SK-N-SH (cell line): ENCODE results near the gene NXPE3. TPM values are rescaled to one million over a fixed set of nuclear protein-coding genes. Genes with fewer than 3 reads are reported as not detected.

Experiments
- CTCF ChIA-PET: fragments of 300-600, 350-600 bp; formaldehyde crosslinking; extraction: SDS; loops from one replicate; lab custom pipeline; 2021; lab: Yijun Ruan, JAX
- POLR2A ChIA-PET: fragments of 350-600 bp; sonication (Branson Sonifier 250); formaldehyde crosslinking; extraction: SDS; loops from one replicate; lab custom pipeline; 2020; ENCODE audit warnings: antibody characterized with exemption, inconsistent platforms; lab: Yijun Ruan, JAX
- DNase-seq: peaks from one replicate; pipeline ENCODE4 v3.0.0; 2012
- H2AFZ ChIP-seq: fragments of 200-600 bp; sonication (generic); 2 replicates; pipeline ENCODE4 v1.8.1; 2016; ENCODE audit warnings: antibody characterized with exemption, mild to moderate bottlenecking, low read depth
- H3F3A ChIP-seq: fragments of 200-600 bp; sonication (generic); replicated peaks from 2 replicates; pipeline ENCODE3; 2016; ENCODE audit warnings: antibody characterized with exemption, mild to moderate bottlenecking; ENCODE audit not compliant: insufficient read depth
- H3K27ac ChIP-seq, 2 experiments: fragments of 200-500 bp in 1 of 2; fragments of 200-600 bp in 1 of 2; sonication (Bioruptor generic) in 1 of 2; sonication (generic), shearing (Covaris generic) in 1 of 2; 2 replicates each; pipeline versions ENCODE4 v1.5.1 to v1.6.1; 2014 to 2016; ENCODE audit warnings: low read depth in 2 of 2, inconsistent platforms in 1 of 2, low read length in 1 of 2, mild to moderate bottlenecking in 1 of 2, mixed read lengths in 1 of 2
- H3K27me3 ChIP-seq: fragments of 200-600 bp; sonication (generic), shearing (Covaris generic); 2 replicates; pipeline ENCODE4 v1.6.1; 2016; ENCODE audit warnings: mixed run types; ENCODE audit not compliant: insufficient read depth
- H3K36me3 ChIP-seq, 2 experiments: fragments of 200-500 bp in 1 of 2; fragments of 200-600 bp in 1 of 2; sonication (Bioruptor generic) in 1 of 2; sonication (generic) in 1 of 2; replicated peaks in 1 of 2; 2 replicates each; pipeline versions ENCODE3 to v1.5.1; 2014 to 2016; ENCODE audit warnings: low read length in 1 of 2, mild to moderate bottlenecking in 1 of 2; ENCODE audit not compliant: insufficient read depth in 2 of 2, control insufficient read depth in 1 of 2
- H3K4me1 ChIP-seq, 2 experiments: fragments of 200-500 bp in 1 of 2; fragments of 200-600 bp in 1 of 2; sonication (Bioruptor generic) in 1 of 2; sonication (generic), shearing (Covaris generic) in 1 of 2; 2 replicates each; pipeline versions ENCODE4 v1.5.1 to v1.6.1; 2014 to 2016; ENCODE audit warnings: low read depth in 1 of 2, low read length in 1 of 2, mixed run types in 1 of 2; ENCODE audit not compliant: insufficient read depth in 2 of 2, control insufficient read depth in 1 of 2
- H3K4me2 ChIP-seq: fragments of 200-600 bp; sonication (generic), shearing (Covaris generic); 2 replicates; pipeline ENCODE4 v1.6.1; 2017; ENCODE audit warnings: mixed run types
- H3K4me3 ChIP-seq, 2 experiments: fragments of 200-500 bp in 1 of 2; fragments of 200-600 bp in 1 of 2; sonication (Bioruptor generic) in 1 of 2; sonication (generic), shearing (Covaris generic) in 1 of 2; 2 replicates each; pipeline versions ENCODE4 v1.5.1 to v1.8.1; 2014 to 2016; ENCODE audit warnings: low read depth in 2 of 2, inconsistent platforms in 1 of 2, low read length in 1 of 2, mild to moderate bottlenecking in 1 of 2, mixed read lengths in 1 of 2, moderate library complexity in 1 of 2
- H3K79me2 ChIP-seq: fragments of 200-600 bp; sonication (generic); 2 replicates; pipeline ENCODE4 v1.8.1; 2017; ENCODE audit warnings: mild to moderate bottlenecking; ENCODE audit not compliant: insufficient read depth
- H3K9ac ChIP-seq: fragments of 200-600 bp; sonication (generic); 2 replicates; pipeline ENCODE4 v1.6.1; 2017; ENCODE audit warnings: mixed run types
- H3K9me2 ChIP-seq: fragments of 200-600 bp; sonication (generic); 2 replicates; pipeline ENCODE4 v1.6.1; 2017; ENCODE audit warnings: mixed run types
- H3K9me3 ChIP-seq: fragments of 200-600 bp; sonication (generic); 2 replicates; pipeline ENCODE4 v1.6.1; 2017; ENCODE audit warnings: mixed run types, mild to moderate bottlenecking, moderate library complexity
- H4K20me1 ChIP-seq: fragments of 200-600 bp; sonication (generic); 2 replicates; pipeline ENCODE4 v1.6.1; 2017; ENCODE audit warnings: mild to moderate bottlenecking, mixed run types; ENCODE audit not compliant: insufficient read depth
- FOXM1 ChIP-seq: IDR thresholded peaks from 2 replicates; pipeline ENCODE4 v1.4.0; 2012; ENCODE audit warnings: low read depth, mild to moderate bottlenecking
- GABPA ChIP-seq: IDR thresholded peaks from 2 replicates; pipeline ENCODE4 v1.4.0; 2012; ENCODE audit warnings: low read depth, mild to moderate bottlenecking
- GATA2 ChIP-seq: sonication (generic); formaldehyde crosslinking; IDR thresholded peaks from 2 replicates; pipeline ENCODE4 v1.5.0; 2020; ENCODE audit warnings: mild to moderate bottlenecking, missing genetic modification reagents
- JUND ChIP-seq: IDR thresholded peaks from 2 replicates; pipeline ENCODE4 v1.4.0; 2012
- MAX ChIP-seq: IDR thresholded peaks from 2 replicates; pipeline ENCODE4 v1.4.0; 2012; ENCODE audit warnings: low read depth
- NRF1 ChIP-seq: IDR thresholded peaks from 2 replicates; pipeline ENCODE4 v1.6.1; 2012; ENCODE audit warnings: low read depth, mild to moderate bottlenecking, low read length
- RAD21 ChIP-seq: IDR thresholded peaks from 2 replicates; pipeline ENCODE4 v1.6.1; 2012; ENCODE audit warnings: mild to moderate bottlenecking, low read length
- RXRA ChIP-seq: IDR thresholded peaks from 2 replicates; pipeline ENCODE4 v1.4.0; 2012; ENCODE audit warnings: low read depth, mild to moderate bottlenecking, borderline replicate concordance
- SMC3 ChIP-seq: IDR thresholded peaks from 2 replicates; pipeline ENCODE4 v1.6.1; 2012; ENCODE audit warnings: low read depth, low read length, improper control_type of control experiment
- YY1 ChIP-seq: IDR thresholded peaks from 2 replicates; pipeline ENCODE4 v1.4.0; 2012; ENCODE audit warnings: low read depth, mild to moderate bottlenecking
- WGBS: methylation state at CpG from one replicate; pipeline ENCODE4 v1.1.6; 2017; ENCODE audit warnings: low lambda C conversion rate; 5-methylcytosine and 5-hydroxymethylcytosine counted together
- polyA plus RNA-seq, 3 experiments: library from polyadenylated mRNA; depleted of rRNA; stranded (reverse); fragments of >200 nt; gene quantifications; 2 replicates each; pipeline ENCODE4 v1.2.3, GENCODE V29; 2012
- TF ChIP-seq, protein P1 (sequence below): fragments of 200-600 bp; sonication (generic); IDR thresholded peaks from 2 replicates; pipeline ENCODE4 v1.6.1; 2017; ENCODE audit warnings: antibody characterized with exemption, mild to moderate bottlenecking, moderate library complexity
- TF ChIP-seq, protein P2 (sequence below): fragments of 150-350 bp; IDR thresholded peaks from 2 replicates; pipeline ENCODE4 v1.6.1; 2016; ENCODE audit warnings: mild to moderate bottlenecking, low read depth, low read length

NXPE3 gene
- polyA plus RNA-seq, 1 of the 3 experiments (the other 2 are of a cell fraction) = 21.3 TPM

- ChIA-PET POLR2A (no interaction called here), CTCF (interaction anchor here (1.3 to 2.3 kb wide), 2 partner anchors 17 to 33 kb away, joined by 3 to 7 read pairs; no protein-coding TSS in a partner anchor)
- peaks cover 27% of the 10 kb centered on the region for H4K20me1 ChIP-seq
- no peaks in the 10 kb centered on the region for H3K9me3 ChIP-seq
- no peak overlapping the region for H2AFZ ChIP-seq
- no peak overlapping the region for H3K4me2 ChIP-seq
- H3K4me1 ChIP-seq = peaks cover 0 to 5% of the 10 kb centered on the region in 2 experiments; a peak in 2 of 4 replicates
- H3F3A ChIP-seq = peaks cover 6% of the 10 kb centered on the region
- H3K9me2 ChIP-seq = no peaks in the 10 kb centered on the region
- TF ChIP-seq GABPA = no peak
- no peak for TF ChIP-seq FOXM1
- TF ChIP-seq RAD21 = no peak
- no peak for TF ChIP-seq RXRA
- TF ChIP-seq SMC3 = no peak
- TF ChIP-seq, protein P1, sequence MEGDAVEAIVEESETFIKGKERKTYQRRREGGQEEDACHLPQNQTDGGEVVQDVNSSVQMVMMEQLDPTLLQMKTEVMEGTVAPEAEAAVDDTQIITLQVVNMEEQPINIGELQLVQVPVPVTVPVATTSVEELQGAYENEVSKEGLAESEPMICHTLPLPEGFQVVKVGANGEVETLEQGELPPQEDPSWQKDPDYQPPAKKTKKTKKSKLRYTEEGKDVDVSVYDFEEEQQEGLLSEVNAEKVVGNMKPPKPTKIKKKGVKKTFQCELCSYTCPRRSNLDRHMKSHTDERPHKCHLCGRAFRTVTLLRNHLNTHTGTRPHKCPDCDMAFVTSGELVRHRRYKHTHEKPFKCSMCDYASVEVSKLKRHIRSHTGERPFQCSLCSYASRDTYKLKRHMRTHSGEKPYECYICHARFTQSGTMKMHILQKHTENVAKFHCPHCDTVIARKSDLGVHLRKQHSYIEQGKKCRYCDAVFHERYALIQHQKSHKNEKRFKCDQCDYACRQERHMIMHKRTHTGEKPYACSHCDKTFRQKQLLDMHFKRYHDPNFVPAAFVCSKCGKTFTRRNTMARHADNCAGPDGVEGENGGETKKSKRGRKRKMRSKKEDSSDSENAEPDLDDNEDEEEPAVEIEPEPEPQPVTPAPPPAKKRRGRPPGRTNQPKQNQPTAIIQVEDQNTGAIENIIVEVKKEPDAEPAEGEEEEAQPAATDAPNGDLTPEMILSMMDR = no peak
- TF ChIP-seq GATA2 (CRISPR knock-in tag) = no peak
- TF ChIP-seq NRF1 = no peak
- TF ChIP-seq YY1 = no peak
- TF ChIP-seq, protein P2, sequence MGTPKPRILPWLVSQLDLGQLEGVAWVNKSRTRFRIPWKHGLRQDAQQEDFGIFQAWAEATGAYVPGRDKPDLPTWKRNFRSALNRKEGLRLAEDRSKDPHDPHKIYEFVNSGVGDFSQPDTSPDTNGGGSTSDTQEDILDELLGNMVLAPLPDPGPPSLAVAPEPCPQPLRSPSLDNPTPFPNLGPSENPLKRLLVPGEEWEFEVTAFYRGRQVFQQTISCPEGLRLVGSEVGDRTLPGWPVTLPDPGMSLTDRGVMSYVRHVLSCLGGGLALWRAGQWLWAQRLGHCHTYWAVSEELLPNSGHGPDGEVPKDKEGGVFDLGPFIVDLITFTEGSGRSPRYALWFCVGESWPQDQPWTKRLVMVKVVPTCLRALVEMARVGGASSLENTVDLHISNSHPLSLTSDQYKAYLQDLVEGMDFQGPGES = no peak
- H3K27ac ChIP-seq = no peak overlapping the region
- H3K4me3 ChIP-seq = no peak overlapping the region
- peaks cover 7 to 16% of the 10 kb centered on the region in 2 experiments for H3K36me3 ChIP-seq
- peaks cover 29% of the 10 kb centered on the region for H3K79me2 ChIP-seq
- DNase-seq = no peak
- H3K9ac ChIP-seq = no peak overlapping the region
- over 99% methylated on average over 3 of the region's 3 CpGs for WGBS
- no peaks in the 10 kb centered on the region for H3K27me3 ChIP-seq
These were observed 68.3 kb downstream of the NXPE3 start for GRCh38 chr3:101847328-101847727.

DNA sequence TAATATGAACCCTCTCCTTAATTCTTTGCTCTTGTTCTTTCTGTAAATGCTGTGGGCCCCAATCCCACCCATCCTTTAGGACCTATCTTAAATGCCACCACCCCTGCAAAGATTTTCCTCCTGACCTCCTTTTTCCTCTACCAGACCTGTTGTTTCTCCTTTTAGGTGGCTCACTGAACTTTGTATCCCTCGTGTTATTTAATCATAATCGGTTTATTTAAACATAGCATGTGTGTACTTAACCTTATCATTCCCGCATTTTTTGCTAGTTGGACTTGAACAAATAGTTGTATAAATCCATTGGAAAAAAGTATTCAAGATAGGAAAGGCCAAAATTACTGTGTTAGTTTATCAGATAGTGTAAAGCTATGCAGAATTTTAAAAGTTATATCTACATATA, 69.3 kb downstream of the NXPE3 start:
- Histone ChIP-seq H3K4me2 (peak overlapping the region; percentile 87), H3K4me3 (peak overlapping the region in 1 of 2 experiments; percentile 77; a peak in 1 of 4 replicates), H3K9me3 (no peaks in the 10 kb centered on the region), H2AFZ (peak overlapping the region; percentile 83), H3K27ac (peak overlapping the region; percentile 71 to 81), H3K9ac (peak overlapping the region; percentile 74; the same call in 1 of the 2 replicates), H4K20me1 (peaks cover 37% of the 10 kb centered on the region), H3K27me3 (no peaks in the 10 kb centered on the region)
- CTCF ChIA-PET = interaction anchor here (0.8 to 2.3 kb wide), 6 partner anchors 18 to 381 kb away, joined by 3 to 18 read pairs (median 6); no protein-coding TSS in a partner anchor
- TF ChIP-seq GATA2 (CRISPR knock-in tag) (no peak), JUND (no peak), NRF1 (no peak), MAX (no peak)
- TF ChIP-seq, all 33 proteins: peak for 0
- DNase-seq = no peak
- H3F3A ChIP-seq = peaks cover 8% of the 10 kb centered on the region
- H3K79me2 ChIP-seq = peaks cover 39% of the 10 kb centered on the region
- WGBS = 75% methylated on average over 3 of the region's 3 CpGs
- POLR2A ChIA-PET = interaction anchor here (1.1 to 1.7 kb wide), 4 partner anchors 17 to 381 kb away, joined by 4 to 5 read pairs (median 4); no protein-coding TSS in a partner anchor
- H3K4me1 ChIP-seq = peaks cover 0 to 5% of the 10 kb centered on the region in 2 experiments; a peak in 2 of 4 replicates
- peaks cover 17 to 26% of the 10 kb centered on the region in 2 experiments for H3K36me3 ChIP-seq
- H3K9me2 ChIP-seq = no peaks in the 10 kb centered on the region
